ENCODE data around the gene QRICH1.

Gene QRICH1

DNA sequence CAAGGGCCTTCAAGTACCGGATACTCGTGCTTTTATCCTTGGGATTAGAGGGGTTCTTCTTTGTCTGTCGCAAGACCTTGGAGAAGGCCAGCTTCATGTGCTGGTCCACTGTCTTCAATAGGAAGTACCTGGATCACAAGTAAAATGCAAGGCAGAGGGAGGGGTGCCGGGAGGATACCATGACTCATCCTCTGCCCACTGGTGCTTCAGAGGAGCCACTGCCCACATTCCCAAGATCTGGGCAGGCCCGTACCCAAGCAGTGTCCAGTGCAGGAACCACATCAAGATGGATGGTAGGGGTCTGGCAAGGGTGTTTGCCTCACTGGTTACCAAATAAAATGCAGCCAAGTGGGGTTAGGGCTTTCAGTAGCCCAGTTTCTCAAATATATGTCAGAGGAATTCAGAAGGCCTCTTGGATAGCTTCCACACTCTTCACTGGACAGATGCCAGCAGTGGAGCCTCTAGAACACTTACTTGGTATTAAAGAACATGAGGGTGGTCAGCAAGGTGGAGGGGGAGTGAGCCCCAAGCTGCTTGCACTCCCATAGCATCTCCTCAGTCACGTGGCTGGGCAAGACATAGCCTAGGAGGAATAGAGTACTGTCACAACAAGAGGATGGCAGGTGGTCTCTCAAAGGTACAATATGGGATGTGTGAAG is 61.1 kb downstream of the QRICH1 start:
- DNase-seq (ENCODE audit: low read depth): no peak

- no peak for DNase-seq (ENCODE audit: low read depth)
These were observed 63.5 kb downstream of the QRICH1 start for GRCh38 chr3:49030321-49030720.

GRCh38 chr3:49029563-49029884 is 64.3 kb downstream of the QRICH1 start:
- no peak for DNase-seq (ENCODE audit: low read depth)

- no peak for DNase-seq (ENCODE audit: low read depth)
These were observed 65.0 kb downstream of the QRICH1 start, which contains the start of gene IMPDH2 for GRCh38 chr3:49028673-49029562. IMPDH2 (minus strand) TSS chr3:49029398; CDS start chr3:49029350, 48 bp downstream.

DNA sequence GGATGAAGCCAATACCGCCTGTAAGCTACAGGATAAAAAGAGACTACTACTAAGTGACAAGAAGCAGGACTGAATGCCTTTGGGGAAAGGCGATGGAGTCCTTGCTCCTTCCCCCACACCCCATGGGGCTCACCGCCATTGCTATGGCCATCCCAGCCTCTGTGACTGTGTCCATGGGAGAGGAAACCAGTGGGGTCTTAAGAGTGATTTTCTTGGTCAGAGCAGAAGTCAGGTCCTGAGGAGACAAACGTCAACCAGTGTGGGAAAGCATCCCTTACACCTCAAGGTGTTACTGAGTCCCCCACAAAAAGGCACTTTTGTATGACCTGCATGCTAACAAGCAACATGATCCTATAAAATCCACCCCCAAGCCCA is 65.6 kb downstream of the QRICH1 start:
- no peak for DNase-seq (ENCODE audit: low read depth)

DNA sequence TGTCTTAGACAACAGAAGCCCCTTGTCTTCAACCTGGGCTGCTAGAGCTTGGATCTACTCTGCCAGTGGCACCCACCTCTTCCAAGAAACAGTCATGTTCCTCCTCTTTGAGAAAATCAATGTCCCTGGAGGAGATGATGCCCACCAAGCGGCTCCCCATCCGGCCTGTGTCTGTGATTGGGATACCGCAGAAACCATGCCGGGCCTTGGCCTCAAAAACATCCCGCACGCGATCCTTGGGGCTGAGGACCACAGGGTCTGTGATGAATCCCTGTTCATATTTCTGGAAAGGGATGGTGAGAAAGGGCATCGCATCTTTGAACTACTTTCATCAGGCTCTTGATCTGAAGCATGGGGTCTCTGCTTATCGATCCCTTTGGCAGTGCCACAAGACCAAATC is 66.2 kb downstream of the QRICH1 start:
- no peak for DNase-seq (ENCODE audit: low read depth)

- DNase-seq (ENCODE audit: low read depth): no peak
These were observed 67.3 kb downstream of the QRICH1 start for GRCh38 chr3:49026536-49026935.

DNA sequence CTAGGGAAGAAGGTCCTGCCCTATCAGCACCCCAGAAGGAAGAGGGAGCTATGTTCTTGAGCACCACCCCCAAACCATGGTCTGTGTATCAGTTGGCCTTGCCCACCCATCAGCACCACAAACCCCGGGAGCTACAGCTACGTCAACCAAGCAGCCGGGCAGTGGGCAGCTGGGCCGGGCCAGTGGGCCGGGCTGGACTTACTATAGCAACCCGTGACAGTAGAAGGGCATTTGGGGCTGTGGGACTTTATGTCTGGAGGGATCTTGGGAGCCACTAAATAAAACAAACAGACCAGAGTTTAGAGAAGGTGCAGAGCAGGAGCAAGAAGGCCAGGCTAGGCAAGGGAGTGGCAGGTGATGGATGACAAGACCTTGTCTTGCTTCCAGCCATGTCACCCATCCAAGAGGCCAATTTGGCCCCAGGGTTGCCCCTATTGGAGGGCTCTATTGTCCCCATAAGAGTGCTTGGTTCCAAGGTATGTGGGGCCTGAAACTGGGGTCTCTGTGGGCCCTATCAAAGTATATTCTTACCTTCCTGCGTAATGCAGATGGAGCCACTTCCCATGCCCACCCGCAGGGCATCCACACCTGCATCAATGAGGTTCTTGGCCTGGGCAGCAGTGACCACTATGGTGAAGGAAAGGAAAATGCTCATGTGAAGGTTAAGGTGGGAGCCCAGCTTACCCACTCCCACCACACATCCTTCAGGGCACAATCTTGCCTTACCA is 67.9 kb downstream of the QRICH1 start:
- no peak for DNase-seq (ENCODE audit: low read depth)

DNA sequence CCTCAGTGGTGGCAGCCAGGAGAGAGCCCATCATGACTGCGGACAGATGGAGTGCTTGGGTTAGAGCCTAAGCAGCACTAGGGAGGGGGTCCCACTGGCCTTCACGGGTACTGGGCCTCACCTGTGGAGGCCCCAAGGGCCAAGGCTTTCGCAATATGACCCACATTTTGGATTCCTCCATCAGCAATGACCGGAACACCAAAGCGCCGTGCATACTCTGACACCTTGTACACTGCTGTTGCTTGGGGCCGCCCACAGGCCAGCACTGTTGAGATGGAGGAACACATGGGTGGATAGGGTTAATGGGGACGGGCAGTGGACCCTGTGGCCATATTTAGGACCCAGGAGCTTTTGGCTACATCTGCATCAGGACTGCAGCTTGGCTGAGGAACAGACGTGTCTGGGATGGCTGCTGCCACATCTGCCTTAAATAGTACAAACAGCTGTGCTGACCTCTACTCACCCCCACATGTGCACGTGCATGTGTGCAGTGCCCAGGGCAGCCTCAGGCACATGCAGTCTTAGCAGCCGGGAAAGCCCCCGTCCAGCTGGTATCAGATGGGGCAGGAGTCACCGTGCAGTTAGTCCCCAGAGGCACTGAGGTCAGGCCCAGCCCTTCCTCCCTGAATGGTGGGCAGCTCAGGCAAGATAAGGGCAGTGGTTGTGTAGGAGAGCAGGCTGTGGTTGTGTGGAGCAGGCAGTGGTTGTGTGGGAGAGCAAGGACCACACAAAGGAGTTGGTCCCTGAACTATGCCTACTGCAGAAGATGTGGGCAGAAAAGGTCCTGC is 68.7 kb downstream of the QRICH1 start:
- no peak for DNase-seq (ENCODE audit: low read depth)

DNA sequence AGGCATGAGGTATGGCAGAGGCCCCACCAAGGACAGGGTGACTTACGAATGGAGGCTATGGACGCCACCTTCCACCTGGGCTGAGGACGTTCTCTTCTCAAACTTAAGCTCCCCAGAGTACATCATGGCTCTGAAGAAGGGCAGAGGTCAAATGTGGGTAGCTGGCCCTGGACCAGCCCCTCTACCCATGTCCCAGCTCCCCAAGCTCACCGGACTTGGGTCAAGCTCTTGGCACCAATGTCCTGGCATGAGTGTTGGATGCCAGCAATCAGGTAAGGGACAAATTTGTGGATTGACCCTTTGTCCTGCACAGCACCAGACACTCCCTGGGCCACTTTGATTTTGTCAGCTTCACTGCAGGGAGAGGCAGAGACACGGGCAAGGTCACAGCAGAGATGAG is 69.4 kb downstream of the QRICH1 start:
- DNase-seq (ENCODE audit: low read depth): no peak

DNA sequence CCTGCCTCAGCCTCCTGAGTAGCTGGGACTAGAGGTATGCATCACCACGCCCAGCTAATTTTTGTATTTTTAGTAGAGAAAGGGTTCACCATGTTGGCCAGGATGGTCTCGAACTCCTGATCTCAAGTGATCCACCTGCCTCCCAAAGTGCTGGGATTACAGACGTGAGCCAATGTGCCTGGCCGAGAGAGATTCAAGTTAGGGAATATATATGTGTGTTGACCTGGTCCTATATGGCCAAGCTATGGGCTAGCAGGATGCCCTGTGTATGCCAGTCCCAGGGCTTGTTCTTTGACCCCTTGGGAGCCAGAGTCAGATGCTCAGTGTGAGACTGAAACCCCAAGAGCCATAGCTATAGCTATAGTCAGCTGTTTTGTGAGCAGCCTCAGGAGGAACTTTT is 70.1 kb downstream of the QRICH1 start:
- DNase-seq (ENCODE audit: low read depth): no peak

DNA sequence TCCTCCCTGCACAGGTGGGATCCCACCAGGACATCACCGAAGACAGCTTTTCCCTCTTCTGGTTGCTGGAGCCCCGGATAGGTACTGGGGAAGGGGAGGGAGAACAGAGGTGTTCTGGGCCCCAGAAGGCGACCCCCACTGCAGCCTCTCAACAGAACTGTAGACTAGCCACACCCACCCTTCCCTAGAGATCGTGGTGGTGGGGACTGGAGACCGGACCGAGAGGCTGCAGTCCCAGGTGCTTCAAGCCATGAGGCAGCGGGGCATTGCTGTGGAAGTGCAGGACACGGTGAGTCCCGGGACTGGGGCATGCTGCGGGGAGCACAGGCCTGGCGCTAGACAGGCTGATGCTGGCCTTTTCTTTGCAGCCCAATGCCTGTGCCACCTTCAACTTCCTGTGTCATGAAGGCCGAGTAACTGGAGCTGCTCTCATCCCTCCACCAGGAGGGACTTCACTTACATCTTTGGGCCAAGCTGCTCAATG is 71.1 kb downstream of the QRICH1 start:
- DNase-seq (ENCODE audit: low read depth): no peak

DNA sequence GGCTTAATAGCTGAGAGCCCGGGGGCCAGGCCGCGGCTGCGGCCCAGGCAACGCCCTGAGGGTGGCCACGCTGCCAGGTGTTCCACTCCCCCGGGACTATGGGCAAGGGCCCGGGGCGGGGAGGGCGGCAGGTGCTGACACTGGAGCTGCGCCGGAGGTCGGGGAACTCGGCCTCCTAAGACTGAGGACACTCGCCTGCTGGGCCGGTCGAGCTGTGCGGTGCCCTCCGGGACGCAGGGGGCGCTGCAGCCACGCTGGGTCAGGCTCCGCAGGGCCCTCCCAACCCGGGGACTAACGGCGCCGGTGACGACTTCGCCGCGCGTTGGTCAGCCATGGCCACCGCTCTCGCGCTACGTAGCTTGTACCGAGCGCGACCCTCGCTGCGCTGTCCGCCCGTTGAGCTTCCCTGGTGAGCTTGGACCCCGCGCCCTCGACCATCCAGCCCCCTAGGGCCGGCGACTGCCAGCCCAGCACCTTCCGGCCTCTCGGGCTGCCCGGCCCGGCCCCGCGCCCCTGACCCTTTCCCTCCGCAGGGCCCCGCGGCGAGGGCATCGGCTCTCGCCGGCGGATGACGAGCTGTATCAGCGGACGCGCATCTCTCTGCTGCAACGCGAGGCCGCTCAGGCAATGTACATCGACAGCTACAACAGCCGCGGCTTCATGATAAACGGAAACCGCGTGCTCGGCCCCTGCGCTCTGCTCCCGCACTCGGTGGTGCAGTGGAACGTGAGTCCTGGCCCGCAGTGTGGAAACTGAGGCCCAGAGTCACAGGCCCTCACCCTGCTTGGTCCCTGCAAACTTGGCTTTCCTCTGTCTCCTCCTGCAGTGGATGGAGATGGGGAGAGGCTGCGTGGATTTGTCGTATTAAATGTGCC is 71.8 kb downstream of the QRICH1 start, which contains the start of gene NDUFAF3:
TSS of gene NDUFAF3 (plus strand) at position 309 of the 875 bp plus-strand sequence. CDS start at position 333, 24 bp downstream.
- no peak for DNase-seq (ENCODE audit: low read depth)

GRCh38 chr3:49021213-49021812 is 72.6 kb downstream of the QRICH1 start:
- DNase-seq (ENCODE audit: low read depth): peak; percentile 81

DNA sequence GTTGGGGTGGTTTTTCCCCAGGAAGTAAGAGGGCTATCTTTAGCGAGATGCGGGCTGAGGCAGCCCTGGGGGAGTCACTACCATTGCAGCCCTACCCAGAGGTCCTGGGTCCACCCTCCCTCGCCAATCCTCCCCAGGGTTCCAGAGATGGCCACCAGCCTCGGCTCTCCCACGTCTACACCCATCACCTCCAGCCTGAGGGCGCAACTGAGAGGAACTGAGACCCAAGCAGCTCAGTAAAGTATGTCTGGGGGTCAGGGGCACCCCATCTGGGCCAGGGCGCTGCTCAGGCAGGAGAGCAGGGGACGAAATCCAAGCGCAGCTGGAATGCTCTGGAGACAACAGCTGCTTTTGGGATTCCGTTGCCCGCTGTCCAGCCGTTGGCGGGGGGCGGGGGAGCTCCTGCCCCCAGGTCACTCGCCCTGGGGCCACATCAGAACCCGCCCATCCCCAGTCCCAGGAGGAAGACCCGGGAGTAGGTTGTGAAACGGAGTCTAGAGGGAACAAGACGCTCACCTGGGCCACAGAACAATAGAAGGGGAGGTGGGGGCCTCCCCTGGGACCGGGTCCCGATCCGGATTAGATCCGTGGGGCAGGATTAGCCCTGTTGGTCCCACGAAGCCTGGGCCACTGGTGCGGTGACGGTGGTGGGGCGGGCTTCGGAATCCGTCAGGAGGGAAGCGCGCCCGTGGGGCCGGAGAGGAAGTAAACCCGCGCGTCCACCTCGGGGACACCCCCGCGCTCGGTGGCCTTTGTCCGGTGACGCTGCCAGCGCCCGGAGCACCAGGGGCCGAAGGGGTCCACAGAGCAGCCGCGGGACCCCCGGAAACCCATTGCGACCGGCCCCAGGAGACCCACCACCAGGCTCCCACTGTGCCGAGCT is 73.3 kb downstream of the QRICH1 start:
- no peak for DNase-seq (ENCODE audit: low read depth)

DNA sequence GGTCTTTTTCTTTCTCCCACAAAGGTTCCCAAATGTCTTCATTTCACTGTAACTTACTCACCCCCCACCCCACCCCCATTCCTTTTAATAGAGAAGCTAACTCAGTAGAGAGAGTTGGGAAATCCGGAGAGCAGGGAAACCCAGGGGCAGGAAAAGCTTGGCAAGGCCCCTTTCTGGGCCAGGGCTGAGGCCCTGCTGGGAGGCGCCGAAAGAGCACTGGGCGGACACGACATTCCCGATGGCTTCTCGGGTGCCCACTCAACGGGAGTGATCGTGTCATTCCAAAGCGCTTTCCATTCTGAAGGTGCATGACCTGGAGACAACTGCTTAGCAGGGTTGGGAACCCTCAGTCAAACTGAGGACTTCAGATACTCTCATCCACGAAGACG is 73.9 kb downstream of the QRICH1 start:
- DNase-seq (ENCODE audit: low read depth): no peak

GRCh38 chr3:49018707-49019006 is 75.2 kb downstream of the QRICH1 start:
- no peak for DNase-seq (ENCODE audit: low read depth)

DNA sequence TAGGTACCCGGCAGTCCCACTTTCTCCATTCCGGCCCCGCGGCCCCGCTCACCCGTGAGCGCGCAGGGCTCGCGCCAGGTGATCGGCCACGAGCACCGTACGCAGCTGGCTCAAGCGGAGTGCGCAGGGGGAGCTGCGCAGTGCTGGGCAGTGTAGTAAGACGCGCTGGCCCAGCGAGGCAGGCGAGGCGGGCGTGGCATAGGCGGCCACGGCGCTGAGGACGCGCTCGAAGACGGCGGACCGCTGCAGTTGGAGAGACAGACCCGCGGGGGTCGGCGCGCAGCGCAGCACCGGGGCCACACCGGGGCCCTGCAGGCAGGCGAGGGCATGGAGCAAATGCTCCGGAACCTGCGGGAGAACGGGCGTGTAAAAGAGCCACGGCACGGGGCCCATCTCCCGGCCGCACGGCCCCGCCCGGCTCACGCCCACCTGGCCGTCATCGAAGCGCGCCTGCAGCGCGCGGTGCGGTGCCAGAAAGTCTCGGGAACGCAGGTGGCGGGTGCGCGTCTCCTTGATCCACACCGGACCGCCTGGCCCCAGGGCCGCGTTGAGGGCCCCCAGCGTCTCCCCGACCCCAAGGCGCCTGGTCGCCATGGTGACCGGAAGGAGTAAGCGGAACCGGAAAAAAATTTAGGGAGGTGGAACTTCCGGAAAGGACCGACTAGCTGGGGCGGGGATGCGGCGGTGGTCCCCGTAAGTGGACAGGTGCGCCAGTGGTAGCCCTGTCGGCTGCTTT is 75.7 kb downstream of the QRICH1 start, which contains the start of gene DALRD3:
TSS of gene DALRD3 (minus strand) at position 610 of the 736 bp plus-strand sequence. CDS start at position 594, 16 bp downstream.
- no peak for DNase-seq (ENCODE audit: low read depth)
